Tibial artery (tissue), 4 donors: ENCODE results near the gene NDUFC1.

ENCODE experiments used
- DNase-seq, 2 donors: peaks; one replicate each; pipeline ENCODE4 v3.0.0-alpha.2; 2019
- H3K27ac ChIP-seq, 2 donors: fragments of 200-600 bp; sonication (generic) in 1 of 2; 1 replicate in 1 of 2; 2 replicates in 1 of 2; pipeline ENCODE4 v1.5.1; 2018 to 2019; ENCODE audit warnings: mild to moderate bottlenecking in 1 of 2
- H3K27me3 ChIP-seq, 2 donors: fragments of 200-600 bp; sonication (generic) in 1 of 2; one replicate each; pipeline versions ENCODE4 v1.5.1 to v1.6.0; 2016 to 2019
- H3K36me3 ChIP-seq, 3 donors: fragments of 200-600 bp; sonication (generic) in 2 of 3; one replicate each; pipeline ENCODE4 v1.5.1; 2016 to 2019; ENCODE audit warnings: mild to moderate bottlenecking in 2 of 3
- H3K4me1 ChIP-seq, 4 donors: fragments of 200-600 bp; sonication (generic) in 2 of 4; 1 replicate in 3 of 4; 2 replicates in 1 of 4; pipeline ENCODE4 v1.5.1; 2016 to 2019
- H3K4me3 ChIP-seq, 2 donors: fragments of 200-600 bp; sonication (generic) in 1 of 2; 1 replicate in 1 of 2; 2 replicates in 1 of 2; pipeline ENCODE4 v1.5.1; 2018 to 2019; ENCODE audit warnings: mild to moderate bottlenecking in 2 of 2
- H3K9me3 ChIP-seq, 3 donors: fragments of 200-600 bp; sonication (generic) in 1 of 3; one replicate each; pipeline ENCODE4 v1.5.1; 2016 to 2019
- intact Hi-C: fragments of 100-400 bp; cut with DNase I; formaldehyde crosslinking; loops from one replicate; pipeline ENCODE4 v1.15.0; 2023; ENCODE audit warnings: low total_unique reads
- TF ChIP-seq, protein P1 (sequence below), 2 experiments: fragments of 200-600 bp in 1 of 2; fragments of 450-650 bp in 1 of 2; IDR thresholded peaks; one replicate each; pipeline ENCODE4 v1.5.1; 2017 to 2019; ENCODE audit warnings: antibody characterized with exemption in 2 of 2, mild to moderate bottlenecking in 1 of 2, moderate library complexity in 1 of 2

Gene NDUFC1

DNA sequence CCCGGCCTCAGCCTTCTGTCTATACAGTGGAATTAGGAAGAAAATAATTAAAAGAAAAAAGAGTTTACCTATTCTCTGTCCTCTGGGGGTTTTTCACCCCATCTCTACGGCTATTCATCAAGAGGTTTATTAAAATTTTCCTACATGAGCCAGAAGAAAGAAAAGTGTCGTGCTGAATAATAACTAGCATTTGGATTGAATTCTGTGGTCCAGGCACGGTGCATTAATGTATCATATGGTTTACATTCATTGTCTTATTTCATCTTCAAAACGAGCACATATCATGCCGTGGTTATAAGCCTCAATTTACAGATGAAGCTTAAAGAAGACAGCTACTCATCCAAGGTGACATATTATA, 6.4 kb downstream of the NDUFC1 start:
- Histone ChIP-seq H3K4me3 (peak overlapping the region; percentile 70 to 78), H3K27ac (peak overlapping the region; percentile 78 to 84), H3K36me3 (peaks cover 18 to 23% (median 19%) of the 10 kb centered on the region in 3 donors), H3K27me3 (no peaks in the 10 kb centered on the region), H3K9me3 (no peaks in the 10 kb centered on the region), H3K4me1 (peaks cover 0 to 34% (median 15%) of the 10 kb centered on the region in 4 donors)
- TF ChIP-seq, protein P1, sequence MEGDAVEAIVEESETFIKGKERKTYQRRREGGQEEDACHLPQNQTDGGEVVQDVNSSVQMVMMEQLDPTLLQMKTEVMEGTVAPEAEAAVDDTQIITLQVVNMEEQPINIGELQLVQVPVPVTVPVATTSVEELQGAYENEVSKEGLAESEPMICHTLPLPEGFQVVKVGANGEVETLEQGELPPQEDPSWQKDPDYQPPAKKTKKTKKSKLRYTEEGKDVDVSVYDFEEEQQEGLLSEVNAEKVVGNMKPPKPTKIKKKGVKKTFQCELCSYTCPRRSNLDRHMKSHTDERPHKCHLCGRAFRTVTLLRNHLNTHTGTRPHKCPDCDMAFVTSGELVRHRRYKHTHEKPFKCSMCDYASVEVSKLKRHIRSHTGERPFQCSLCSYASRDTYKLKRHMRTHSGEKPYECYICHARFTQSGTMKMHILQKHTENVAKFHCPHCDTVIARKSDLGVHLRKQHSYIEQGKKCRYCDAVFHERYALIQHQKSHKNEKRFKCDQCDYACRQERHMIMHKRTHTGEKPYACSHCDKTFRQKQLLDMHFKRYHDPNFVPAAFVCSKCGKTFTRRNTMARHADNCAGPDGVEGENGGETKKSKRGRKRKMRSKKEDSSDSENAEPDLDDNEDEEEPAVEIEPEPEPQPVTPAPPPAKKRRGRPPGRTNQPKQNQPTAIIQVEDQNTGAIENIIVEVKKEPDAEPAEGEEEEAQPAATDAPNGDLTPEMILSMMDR (IDR thresholded peaks at IDR 0.05): no peak
- DNase-seq: no peak
- intact Hi-C loops: loop anchor here (2.0 to 10.0 kb wide), 3 partner anchors 67 to 259 kb away; partner anchors contain the start of genes ELF2 and SETD7

DNA sequence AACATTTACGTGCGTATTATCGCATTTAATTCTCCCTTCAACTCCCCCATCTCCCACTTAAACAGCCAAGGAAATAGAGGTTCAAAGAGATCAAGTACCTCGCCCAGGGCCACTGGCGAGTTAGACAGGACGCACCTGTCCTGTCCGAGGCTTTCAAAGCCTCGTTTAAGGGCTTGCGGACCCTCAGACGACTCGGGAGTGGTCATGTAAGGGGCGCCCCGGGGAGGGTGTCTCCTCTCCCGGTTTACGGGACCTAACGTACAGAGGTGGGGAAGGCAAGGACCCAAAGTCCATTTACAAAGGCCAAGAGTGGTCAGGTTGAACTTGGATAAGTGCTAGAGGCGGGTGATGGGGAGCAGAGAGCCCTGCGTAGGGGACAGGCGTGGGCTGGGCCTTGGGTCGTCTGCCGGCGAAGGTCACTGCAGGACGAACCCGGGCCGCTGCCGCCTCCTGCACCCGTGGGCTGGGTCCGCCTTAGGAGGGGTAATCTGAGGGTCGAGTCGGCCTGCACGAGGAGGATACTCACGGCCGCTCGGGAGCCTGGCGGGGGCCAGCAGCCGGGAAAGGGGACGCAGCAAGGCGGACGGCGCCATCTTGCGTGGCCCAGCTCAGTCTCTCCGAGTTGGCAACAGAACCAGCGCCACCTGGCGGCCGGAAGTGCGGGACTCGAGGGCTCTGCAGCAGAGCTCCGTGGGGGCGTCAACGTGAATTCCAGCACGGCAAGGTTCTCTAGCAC, 6.9 kb downstream of the NDUFC1 start:
- TF ChIP-seq, protein P1 (IDR thresholded peaks at IDR 0.05): peak; percentile 89 to 92
- Histone ChIP-seq H3K36me3 (peaks cover 24 to 27% (median 24%) of the 10 kb centered on the region in 3 donors), H3K27ac (peak overlapping the region; percentile 78 to 84), H3K4me3 (peak overlapping the region; percentile 70 to 78), H3K9me3 (no peaks in the 10 kb centered on the region), H3K4me1 (peaks cover 0 to 32% (median 15%) of the 10 kb centered on the region in 4 donors), H3K27me3 (no peaks in the 10 kb centered on the region)
- DNase-seq: peak; percentile 97 to 99
- intact Hi-C loops: loop anchor here (2.0 to 10.0 kb wide), 3 partner anchors 67 to 259 kb away; partner anchors contain the start of genes ELF2 and SETD7

DNA sequence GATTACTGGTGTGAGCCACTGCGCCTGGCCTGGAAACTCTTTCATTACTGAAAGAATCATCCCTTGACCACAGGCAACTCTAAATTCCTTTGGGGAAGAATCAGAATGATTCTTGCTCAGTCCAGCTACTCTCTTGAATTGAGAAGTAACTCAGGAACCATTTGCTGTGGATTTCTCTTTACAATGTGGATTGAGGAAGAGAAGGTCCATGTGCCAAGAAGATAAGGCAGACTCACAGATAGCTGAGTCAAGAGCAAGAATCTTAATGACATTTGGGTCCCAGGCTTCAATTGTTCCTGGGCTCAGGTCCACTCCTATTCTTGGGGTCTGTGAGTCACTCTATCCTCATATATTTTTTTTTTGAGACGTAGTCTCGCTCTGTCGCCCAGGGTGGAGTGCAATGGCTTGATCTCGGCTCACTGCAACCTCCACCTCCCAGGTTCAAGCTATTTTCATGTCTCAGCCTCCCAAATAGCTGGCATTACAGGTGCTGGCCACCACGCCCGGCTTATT, 16.0 kb downstream of the NDUFC1 start:
- DNase-seq: no peak
- intact Hi-C loops: no loop called here

DNA sequence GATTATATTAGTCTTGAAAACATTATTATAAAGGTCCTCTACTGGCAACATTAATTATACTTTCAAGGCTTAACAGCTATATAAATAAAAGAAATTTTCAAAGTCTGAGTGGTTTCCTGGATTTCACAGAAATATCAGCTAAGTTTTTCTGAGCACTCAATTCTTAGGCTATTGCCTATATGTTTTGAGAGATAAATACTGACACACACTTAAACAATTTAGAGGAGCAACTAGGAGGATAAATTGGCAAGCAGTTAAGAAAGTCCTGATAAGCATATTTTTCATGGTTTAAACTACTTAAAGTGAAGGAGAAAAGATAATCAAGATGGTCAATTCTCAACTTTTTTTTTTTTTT, 19.6 kb downstream of the NDUFC1 start:
- Histone ChIP-seq H3K27ac (no peak overlapping the region), H3K36me3 (peaks cover 3 to 7% (median 5%) of the 10 kb centered on the region in 3 donors), H3K4me1 (peaks cover 0 to 9% (median 2%) of the 10 kb centered on the region in 4 donors), H3K9me3 (no peaks in the 10 kb centered on the region), H3K4me3 (no peak overlapping the region), H3K27me3 (no peaks in the 10 kb centered on the region)
- TF ChIP-seq, protein P1 (IDR thresholded peaks at IDR 0.05): no peak
- no peak for DNase-seq
- intact Hi-C loops: no loop called here

More for the DNA sequence above, 16.0 kb downstream of the NDUFC1 start:
- no peaks in the 10 kb centered on the region for H3K4me1 ChIP-seq
- peaks cover 25 to 42% (median 33%) of the 10 kb centered on the region in 3 donors for H3K36me3 ChIP-seq
- no peaks in the 10 kb centered on the region for H3K27me3 ChIP-seq
- TF ChIP-seq, protein P1 (IDR thresholded peaks at IDR 0.05): no peak
- H3K4me3 ChIP-seq: no peak overlapping the region
- H3K9me3 ChIP-seq: no peaks in the 10 kb centered on the region
- no peak overlapping the region for H3K27ac ChIP-seq

DNA sequence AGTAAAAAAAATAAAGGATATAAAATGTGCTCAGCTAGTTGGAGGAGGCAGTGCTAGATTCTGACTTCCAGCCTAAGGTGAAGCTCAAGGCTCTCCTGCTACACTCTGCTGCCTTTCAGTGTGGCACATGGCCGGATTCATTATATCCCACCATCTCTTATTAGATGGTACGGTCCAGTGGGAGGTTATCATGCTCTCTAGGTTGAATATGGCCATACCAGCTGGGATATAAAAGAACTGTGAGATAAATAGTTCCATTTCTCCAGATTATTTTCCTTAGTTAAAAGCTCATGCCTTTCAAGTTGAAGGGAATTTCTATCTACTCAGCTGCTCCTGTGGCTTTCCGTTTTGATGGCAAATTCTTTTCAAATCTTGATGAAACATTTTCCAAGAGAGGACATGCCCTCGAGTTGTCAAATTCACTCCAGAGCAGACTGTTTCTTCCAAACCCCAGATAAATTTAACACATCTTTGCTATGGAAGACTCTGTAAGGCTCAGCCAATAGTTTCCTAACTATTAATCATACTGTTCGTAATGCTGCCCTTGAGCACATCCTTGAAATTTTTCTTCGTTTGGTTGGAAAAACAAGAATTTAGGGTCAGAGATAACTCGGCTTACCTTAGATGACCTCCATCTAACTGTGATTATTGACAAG, 20.1 kb downstream of the NDUFC1 start:
- TF ChIP-seq, protein P1 (IDR thresholded peaks at IDR 0.05): no peak
- peak overlapping the region in 1 of 2 donors; percentile 36 for H3K27ac ChIP-seq
- no peaks in the 10 kb centered on the region for H3K27me3 ChIP-seq
- H3K9me3 ChIP-seq: no peaks in the 10 kb centered on the region
- DNase-seq: no peak
- H3K4me3 ChIP-seq: no peak overlapping the region
- H3K4me1 ChIP-seq: peaks cover 0 to 9% (median 2%) of the 10 kb centered on the region in 4 donors
- intact Hi-C loops: no loop called here
- H3K36me3 ChIP-seq: peaks cover 0 to 2% (median 2%) of the 10 kb centered on the region in 3 donors
